Fibroblast of peridontal ligament (primary cell): ENCODE results near the gene ADCY1.
"Not testable (repeated sequence)": the region's sequence is repeated elsewhere in the genome, so short reads cannot be mapped to it uniquely, and the experiment has no call there.

Experiments
- DNase-seq: peaks from one replicate; pipeline ENCODE4 v3.0.0-alpha.2; 2010; ENCODE audit errors: extremely low read depth

ADCY1 gene

DNA sequence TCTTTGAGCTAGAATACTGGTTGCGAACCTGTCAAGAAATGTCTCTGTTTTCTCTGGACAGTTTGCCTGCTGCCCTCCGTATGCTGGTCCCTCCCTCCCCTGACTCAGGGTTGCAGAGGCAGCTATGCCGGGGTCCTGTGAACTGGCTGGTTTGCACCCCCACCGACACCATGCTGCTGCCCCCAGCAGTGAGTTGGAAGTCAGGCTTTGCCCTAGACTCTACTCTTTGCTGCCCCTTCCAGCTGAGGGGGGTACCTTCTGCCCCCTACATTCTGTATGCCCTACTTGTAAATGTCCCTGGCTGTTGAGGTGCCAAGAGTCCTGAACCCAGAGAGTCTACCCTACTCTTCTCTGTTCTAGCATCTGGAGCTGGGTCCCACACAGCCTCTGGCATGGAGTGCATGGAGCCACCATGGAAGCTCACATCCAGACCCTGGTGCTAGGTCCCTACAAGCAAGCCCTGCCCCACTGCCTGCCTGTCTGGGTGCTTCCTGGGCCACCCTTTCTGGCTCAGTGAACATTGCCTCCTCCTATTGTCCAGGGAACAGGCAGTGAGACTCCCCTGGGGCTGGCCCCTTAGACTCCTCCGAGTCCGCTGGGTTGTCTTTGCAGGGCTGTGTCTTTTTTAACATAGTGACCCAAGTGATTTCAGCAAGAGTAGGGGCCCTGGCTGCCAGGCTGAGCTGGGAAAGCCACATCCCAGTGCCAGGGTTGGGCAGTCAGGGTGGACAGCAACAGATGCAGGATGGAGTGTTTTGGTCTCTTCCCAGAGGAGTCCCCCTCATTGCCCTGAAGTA, 138.9 kb downstream of the ADCY1 start:
- DNase-seq, result no peak

DNA sequence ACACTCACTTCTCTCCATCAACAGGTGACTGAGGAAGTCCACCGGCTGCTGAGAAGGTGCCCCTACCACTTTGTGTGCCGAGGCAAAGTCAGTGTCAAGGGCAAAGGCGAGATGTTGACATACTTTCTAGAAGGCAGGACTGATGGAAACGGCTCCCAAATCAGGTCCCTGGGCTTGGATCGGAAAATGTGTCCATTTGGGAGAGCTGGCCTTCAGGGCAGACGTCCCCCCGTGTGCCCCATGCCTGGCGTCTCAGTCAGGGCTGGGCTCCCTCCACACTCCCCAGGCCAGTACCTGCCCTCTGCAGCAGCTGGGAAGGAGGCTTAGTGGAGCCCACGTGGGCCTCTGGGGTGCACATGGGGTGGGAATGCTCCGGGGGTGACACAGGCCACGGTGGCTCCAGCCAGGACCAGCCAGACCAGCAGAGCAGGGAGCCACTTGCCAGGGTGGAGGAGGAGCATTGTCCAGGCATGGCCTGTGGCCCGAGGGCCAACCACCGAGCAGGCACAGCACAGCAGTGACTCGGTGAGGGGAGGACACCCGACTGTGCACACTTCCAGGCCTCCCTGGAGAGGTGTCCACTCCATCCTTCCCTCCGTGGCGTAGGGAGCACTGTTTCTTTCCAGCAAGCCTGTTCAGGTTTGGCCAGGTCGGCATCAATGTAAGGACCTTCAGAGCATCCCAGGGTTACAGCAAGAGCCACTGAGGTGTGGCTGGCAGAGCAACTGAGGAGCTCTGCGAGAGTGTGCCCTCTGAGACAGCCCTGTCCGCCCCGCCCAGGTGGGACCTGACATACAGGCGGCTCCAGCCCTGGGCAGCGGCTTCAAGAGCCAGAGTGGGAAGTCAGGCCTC, 139.7 kb downstream of the ADCY1 start:
- DNase-seq, result no peak

DNA sequence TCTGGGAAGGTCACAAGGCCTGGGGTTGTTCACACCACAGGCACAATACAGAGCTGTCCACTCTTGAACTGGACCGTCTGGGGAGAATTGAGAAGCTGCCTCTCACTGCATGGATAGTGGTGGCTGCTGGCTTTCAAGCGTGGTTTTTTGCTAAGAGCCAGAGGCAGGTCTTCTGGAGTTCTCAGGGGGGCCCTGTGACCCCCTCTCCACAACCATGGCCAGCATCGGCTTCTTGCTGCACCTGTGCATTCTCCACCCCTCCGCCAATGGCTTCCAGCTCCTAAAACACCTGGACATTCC, 140.3 kb downstream of the ADCY1 start:
- DNase-seq, result no peak

DNA sequence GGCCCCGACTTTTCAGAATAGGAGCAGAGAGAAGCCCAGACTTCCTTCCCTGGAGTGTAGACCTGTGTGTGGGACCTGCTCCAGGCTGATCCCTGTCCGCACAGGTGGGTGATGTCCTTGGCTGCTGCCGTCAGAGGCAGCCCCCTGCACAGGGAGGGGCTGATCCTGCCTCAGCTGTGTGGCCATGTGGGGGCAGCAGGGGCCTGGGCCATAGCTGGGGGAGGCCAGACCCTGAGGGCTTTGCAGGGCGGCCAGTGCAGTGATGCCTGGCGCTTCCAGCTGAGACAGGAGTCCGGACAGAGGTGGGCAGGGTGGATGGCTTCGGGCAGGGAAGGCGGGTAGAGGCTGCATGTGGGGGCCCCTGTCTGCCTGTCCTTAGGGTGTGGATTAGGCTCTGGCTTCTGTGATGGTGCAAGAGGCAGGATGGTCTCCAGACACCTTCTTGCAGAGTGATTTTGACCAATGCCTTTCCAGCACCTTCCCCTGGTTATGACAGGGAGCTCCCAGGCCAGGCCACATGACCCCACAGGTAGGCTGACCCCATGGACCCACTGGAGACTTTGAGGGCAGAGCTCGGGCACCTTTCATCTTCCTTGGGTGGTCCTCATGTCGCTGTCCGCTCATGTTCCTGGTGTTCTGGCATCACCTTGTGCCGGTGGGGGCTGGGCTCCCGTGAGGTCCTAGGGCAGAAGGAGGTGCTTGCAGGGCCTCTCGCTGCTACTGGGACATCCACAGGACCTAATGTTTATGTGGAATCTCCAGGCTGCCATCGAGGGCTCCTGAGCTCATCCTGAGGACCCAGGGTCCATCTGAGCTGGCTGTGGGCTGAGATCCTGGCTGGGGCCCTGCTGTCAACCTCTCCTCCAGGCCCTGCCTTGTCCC, 141.5 kb downstream of the ADCY1 start:
- no peak for DNase-seq

DNA sequence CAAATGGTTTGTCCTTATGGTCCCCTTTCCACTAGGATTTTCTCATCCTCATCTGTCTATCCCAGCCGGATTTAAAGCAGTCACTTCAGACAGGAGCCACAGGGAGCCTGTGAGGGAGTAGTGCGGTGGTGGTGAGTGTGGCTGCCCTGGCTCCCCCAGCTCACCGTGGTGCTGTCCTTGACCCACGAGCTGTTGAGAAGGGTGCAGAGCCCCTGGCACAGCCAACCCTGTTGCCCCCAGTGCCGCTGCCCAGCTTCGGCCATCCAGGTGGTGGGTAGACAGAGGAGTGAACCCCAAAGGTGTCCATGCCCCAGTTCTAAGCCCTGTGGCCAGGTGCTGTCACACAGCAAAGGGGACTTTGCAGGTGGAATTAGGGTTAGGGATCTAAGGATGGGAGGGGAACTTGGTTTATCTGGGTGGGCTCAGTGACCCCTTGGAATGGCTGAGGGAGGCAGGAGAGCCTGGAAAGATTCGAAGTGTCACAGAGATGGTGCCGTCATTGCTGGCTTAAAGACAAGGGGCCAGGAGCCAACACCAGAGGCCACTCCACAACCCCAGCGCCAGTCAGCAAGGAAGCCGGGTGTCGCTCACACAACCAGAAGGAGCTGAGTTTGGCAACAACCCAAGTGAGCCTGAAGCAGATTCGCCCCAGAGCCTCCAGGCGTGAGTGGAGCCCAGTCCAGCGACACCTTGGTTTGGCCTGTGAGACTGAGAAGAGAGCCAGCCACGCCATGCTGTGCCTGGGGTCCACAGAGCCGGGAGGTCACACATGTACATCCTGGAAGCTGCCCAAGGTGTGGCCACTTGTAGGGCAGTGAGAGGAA, 142.4 kb downstream of the ADCY1 start:
- no peak for DNase-seq

DNA sequence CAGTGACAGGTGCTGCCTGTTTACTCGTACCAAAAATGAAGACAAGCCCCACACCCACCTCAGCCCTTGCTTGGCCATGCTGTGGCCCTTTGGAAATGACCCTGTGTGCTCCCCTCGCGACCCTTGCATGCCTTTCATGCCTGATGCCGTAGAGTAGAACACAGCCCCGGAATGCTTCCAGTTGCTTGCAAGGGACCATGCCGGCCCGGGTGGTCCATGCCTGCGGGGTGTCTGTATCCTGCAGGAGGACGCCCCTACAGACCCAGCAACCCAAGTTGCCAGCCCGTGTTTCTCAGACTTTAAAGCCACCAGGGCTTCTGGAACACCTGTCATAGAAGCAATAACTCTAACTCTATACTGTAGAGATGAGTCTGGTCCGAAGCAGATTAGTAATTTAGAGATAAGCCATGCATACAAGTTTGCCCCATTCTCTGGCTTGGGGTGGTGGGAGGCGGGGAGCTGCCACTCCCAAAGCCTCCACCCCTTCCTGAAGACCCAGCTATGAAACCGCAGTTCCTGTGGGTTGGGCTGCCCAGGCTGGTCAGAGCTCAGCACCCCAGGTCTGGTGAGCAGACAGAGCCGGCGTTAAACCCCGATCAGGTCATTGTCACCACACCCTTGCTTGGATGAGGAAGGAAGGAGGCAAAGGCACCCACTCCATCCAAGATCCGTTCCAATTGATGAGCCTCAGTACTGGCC, 143.5 kb downstream of the ADCY1 start:
- DNase-seq, result no peak

DNA sequence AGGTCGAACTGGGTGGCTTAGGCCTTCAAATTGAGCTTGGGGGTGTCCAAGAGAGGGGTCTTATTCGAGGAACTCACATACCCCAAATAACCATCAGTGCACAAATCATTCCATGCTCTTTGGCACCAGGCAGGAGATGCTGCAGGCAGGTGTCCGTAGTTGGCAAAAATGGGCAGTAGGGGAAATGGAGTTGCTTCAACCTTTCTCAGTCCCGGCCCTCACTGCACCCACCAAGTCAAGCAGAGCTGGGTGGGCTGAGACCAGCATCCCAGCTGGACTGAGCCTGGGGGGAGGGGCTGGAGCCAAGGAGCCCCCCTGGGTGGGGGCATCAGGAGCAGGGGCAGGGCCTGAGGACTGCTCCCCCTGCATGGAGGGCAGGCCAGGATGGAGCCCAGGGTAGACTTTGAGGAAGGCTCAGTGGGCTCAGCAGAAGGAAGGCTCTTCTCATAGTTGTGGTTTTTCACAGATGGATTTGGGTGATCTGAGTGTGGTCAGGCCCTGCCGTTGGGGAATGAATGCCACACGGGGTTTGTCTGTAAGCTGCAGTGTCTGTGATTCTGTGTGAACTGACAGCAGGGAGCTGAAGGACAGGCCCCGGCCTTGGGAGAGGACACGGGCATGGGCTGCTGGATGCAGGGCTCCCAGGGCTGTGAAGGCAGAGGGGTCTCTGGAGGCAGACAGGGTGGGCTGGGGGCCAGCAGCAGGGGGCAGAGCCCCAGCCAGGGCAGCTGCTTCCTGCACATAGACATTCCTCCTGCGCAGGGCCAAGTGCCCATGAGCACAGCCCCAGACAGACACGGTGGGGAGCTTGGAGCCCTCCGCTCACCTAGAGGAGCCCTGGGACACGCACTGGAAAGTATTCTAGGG, 144.5 kb downstream of the ADCY1 start:
- peak; percentile 29 for DNase-seq

DNA sequence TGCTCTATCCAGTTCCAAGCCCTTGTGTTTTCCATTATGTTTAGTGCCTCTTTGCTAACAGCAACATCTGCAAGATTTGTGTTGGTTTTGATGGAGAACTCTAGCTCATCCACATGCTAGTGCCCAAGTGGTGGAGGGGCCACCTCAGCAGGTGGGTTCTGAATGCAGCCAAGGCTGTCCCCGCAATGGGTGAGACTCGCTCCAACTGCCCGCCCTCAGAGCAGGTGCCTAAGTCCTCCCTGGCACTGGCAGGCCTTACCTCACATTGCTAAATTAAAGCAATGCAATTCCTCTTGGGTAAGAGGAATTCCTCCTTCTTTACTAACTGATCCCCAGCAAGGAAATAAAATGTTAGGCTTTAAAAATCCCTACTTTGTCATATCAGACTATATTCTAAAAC, 146.8 kb downstream of the ADCY1 start:
- DNase-seq, result no peak

DNA sequence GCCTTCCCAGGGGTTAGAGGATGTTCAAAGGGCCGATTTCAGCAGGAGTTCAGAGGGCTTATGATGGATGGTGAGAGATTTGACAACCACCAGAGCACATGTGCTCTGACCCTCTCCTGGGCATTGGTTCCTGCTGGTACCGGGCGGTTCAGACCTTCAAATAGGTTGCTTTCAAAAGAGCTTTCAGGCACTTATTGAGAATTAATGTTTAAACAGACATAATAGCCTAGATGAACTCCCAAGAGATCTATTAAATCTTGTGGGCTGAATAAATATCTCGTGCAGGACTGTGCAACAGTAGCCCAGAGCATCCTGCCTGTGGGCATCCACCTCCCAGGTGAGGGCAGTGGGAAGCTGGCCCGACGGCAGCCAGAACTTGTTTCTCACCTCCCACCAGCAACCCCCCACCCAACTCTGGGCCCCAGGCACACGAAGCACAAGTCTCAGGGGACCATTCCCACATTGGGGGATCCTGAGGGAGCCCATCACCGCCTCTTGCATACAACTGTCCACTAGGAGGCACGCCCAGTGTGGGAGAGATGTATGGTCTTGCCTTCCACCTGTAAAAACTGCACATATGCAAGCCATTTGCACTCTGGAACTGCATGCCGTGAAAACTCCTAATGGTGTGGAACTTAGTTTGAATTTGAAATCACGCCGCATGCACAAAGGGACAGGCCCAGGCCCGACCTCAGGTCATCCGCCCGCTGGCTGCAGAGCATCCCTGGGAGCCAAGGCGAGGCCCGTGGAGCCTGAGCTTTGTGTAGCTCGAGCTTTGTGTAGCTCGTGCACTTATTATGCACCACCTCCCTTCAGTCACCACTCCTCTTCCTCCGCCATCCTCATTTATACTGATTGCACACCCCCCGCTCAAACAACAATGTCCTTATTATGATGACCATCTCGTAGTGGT, 147.8 kb downstream of the ADCY1 start:
- DNase-seq, result no peak

DNA sequence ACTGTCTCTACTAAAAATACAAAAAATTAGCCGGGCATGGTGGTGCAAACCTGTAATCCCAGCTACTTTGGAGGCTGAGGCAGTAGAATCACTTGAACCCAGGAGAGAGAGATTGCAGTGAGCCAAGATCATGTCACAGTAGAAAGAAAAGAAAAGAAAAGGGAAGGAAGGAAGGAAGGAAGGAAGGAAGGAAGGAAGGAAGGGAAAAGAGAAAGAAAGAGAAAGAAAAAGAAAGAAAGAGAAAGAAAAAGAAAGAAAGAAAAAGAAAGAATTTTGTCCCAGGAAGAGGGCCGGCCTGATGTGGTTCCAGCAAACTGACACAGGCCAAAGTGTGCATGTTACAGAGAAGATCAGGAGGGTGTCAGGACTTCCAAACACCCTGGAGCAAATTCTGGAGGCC, 151.1 kb downstream of the ADCY1 start:
- not testable (repeated sequence) for DNase-seq

DNA sequence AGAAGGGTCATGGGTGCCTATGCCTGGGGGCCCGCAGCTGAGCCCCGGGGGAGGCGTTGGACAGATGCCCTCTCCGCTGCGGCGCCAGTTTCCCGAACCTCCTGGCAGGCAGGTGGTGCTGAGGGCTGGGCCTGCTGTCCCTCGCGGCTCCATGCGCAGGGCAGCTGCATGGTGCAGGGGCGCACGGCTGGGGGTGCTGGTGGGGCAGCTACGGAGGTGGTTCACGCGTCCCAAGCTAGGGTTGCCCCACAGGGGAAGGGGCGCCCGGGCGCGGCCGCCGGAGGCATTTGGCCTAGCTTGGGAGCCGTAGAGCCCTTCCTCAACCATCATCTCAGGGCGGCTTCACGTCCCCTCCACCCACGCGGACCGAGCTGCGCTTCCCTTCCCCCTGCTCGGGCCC, 152.7 kb downstream of the ADCY1 start:
- no peak for DNase-seq

DNA sequence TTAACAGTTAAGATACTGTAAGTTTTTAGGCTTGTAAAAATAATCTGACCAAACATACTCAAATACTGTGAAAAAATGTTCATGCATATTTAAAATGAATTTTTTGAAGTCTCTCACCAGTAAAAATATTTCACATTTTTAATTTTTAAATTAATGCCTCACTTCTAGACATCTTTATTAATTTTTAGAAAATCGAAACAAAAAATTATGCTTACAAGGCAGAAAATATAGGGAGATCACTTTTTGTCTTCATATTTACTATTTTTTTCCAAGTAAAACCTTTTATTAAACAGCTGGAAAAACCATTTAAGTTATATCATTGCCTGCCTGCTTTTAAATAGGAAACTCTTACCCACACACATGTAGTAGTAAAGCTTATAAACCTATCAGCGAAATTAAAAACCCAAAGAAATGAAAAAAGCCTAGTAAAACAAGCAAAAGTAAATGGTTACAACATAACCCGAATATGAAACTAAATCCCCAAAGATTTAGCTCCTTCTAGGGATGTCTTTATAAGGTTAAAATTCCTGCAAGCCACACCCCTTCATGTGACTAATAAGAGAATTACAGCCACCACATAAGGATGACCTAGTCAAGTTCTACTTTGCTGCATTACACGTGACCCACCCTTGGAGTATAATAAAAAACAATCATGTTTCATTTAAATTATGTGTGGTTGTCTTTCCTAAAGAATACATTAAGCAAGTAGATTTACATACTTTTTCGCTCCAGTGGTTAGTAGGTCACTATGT, 157.7 kb downstream of the ADCY1 start:
- DNase-seq, result peak; percentile 95

DNA sequence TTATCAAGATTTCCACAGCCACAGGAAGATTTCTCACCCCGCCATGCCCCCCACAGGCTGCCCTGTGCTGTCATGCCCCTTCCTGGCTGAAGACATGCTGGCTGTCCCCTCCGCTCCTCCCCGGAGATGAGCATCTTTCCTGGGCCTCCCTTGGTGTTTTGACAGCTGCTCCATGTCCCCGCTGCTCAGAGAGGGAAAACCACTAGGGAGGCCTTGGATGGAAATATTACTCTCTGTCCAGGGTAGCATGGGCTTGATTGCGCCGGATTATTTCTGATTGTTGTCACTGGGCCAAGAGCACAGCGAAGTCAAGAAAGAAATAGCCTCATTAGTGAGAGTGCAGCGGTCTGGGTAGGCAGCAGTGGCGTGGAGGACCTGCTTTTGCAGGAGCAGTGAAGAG, 164.8 kb downstream of the ADCY1 start:
- not testable (repeated sequence) for DNase-seq

DNA sequence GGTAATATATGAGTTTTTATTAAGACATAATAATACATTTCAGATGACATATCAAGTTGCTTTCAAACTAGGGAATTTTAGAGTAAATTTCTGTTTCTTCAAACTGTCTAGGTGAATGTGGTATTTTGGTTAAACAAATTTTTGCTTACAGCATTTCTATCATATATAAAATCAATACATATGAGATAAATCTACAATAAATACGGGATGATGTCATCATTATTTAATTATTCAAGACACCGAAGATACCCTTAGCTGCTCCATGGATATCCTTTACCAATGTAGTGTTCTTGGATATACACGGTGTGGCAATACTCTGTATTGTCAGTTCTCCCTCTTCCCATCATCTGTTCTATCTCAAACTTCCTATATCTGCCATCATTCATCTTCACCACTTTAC, 166.4 kb downstream of the ADCY1 start:
- DNase-seq, result not testable (repeated sequence)

DNA sequence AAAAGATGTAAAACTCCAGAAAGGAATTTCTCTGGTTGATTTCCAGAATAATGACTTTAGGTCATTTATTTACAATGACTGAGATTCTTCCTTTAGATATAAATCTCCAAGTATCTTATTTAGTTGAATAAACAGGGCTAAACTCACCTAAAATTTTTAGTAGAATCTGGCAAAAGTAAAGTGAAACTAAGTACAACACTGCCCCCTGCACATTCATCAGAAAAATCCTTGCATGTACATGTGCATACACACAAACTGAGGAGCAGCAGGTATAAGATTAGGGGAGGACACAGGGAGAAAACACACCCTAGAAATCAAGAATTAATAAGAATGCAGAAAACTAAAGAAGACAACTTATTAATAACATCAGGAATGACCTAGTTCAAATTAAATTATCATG, 174.8 kb downstream of the ADCY1 start:
- DNase-seq, result peak; percentile 63

DNA sequence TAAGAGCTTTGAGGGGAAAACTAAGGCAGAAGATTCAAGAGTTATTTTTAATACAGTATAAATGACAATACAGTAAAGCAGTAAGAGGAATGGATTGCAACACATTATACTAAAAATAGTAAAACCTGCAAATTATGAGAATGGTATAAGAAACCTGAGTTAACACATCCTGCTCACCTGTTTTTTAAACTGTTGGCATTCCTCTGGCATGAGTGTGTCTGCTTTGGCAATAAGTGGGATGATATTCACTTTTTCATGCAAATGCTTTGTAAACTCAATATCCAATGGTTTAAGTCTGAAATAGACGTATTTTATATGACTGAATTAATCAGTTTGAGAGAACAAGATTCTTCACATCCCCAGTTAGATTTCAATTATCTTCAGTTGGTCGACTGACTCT, 177.2 kb downstream of the ADCY1 start:
- DNase-seq, result not testable (repeated sequence)

DNA sequence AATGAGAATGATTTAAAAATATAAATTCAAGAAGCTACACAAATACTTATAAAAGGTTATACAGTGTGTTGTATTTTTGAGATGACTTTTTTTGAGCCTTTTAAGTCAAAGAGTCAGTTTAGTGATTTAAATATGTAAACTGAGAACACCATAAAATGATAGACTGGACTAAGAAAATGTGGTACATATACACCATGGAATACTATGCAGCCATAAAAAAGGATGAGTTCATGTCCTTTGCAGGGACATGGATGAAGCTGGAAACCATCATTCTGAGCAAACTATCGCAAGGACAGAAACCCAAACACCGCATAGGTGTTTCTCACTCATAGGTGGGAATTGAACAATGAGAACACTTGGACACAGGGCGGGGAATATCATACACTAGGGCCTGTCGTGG, 182.2 kb downstream of the ADCY1 start:
- DNase-seq, result not testable (repeated sequence)

DNA sequence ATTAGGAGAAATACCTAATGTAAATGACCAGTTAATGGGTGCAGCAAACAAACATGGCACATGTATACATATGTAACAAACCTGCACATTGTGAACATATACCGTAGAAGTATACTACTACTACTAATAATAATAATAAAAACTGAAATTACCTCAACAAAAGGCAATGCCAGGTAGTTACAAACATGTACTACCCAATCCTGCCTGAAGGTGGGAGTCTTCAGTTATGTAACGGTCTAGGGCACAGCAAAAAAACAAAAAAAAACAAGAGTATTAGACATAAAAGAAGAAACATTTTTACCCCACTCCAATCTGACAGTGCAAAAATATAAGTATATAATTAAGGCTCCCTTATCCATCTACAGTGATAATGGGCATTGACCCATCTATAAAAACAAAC, 182.6 kb downstream of the ADCY1 start:
- DNase-seq, result not testable (repeated sequence)
